Measurements from ENCODE around the gene APOBEC3C.
"Not testable (repeated sequence)": the region's sequence is repeated elsewhere in the genome, so short reads cannot be mapped to it uniquely, and the experiment has no call there.

The APOBEC3C gene

DNA sequence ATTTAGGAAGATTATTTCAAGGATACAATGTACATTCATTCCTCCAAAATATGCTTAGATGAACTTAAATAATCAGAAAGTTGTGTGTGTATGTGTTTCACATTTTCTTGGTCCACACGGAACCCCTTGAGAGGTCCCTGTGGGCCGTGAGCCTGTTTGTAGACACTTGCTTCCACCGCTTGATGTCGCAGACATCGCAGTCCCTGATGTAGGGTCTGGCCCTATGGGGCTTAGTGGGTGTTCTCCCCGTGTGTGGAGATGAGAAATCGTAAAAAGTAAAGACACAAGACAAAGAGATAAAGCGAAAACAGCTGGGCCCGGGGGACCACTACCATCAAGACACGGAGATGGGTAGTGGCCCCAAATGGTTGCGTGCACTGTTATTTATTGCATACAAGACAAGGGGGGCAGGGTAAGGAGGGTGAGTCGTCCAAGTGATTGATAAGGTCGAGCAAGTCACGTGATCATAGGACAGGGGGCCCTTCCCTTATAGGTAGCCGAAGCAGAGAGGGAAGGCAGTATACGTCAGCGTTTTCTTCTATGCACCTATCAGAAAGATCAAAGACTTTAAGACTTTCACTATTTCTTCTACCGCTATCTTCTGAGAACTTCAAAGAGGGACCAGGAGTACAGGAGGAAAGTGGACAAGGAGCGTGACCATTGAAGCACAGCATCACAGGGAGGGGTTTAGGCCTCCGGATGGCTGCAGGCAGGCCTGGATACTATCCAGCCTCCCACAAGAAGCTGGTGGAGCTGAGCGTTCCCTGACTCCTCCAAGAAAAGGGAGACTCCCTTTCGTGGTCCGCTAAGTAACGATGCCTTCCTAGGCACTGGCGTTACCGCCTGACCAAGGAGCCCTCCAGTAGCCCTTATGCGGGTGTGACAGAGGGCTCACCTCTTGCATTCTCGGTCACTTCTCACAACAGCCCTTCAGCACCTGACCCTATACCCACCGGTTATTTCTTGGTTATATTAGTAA, 1.2 kb upstream of the APOBEC3C start:
- Histone ChIP-seq H4K20me1 (ENCODE audit: insufficient read depth, low read length) (no peaks in the 10 kb centered on the region), H3K4me2 (ENCODE audit: low read length) (no peak overlapping the region), H3F3A (ENCODE audit: insufficient read depth, low read length) (no peaks in the 10 kb centered on the region), H3K27me3 (ENCODE audit: insufficient read depth, low read length) (no peaks in the 10 kb centered on the region), H2AFZ (ENCODE audit: low read length) (no peak overlapping the region), H3K9ac (ENCODE audit: low read length) (no peak overlapping the region), H3K36me3 (ENCODE audit: insufficient read depth, low read length) (no peaks in the 10 kb centered on the region), H3K27ac (ENCODE audit: low read depth, low read length, poor library complexity, severe bottlenecking) (no peak overlapping the region), H3K9me3 (ENCODE audit: low read length) (no peaks in the 10 kb centered on the region), H3K79me2 (ENCODE audit: insufficient read depth, low read length) (no peaks in the 10 kb centered on the region), H3K9me2 (ENCODE audit: low read depth, low read length) (no peaks in the 10 kb centered on the region), H3K4me1 (ENCODE audit: insufficient read depth, low read length, severe bottlenecking) (no peaks in the 10 kb centered on the region), H3K4me3 (ENCODE audit: low read depth, low read length, poor library complexity, severe bottlenecking) (no peak overlapping the region)
- TF ChIP-seq, protein P1, sequence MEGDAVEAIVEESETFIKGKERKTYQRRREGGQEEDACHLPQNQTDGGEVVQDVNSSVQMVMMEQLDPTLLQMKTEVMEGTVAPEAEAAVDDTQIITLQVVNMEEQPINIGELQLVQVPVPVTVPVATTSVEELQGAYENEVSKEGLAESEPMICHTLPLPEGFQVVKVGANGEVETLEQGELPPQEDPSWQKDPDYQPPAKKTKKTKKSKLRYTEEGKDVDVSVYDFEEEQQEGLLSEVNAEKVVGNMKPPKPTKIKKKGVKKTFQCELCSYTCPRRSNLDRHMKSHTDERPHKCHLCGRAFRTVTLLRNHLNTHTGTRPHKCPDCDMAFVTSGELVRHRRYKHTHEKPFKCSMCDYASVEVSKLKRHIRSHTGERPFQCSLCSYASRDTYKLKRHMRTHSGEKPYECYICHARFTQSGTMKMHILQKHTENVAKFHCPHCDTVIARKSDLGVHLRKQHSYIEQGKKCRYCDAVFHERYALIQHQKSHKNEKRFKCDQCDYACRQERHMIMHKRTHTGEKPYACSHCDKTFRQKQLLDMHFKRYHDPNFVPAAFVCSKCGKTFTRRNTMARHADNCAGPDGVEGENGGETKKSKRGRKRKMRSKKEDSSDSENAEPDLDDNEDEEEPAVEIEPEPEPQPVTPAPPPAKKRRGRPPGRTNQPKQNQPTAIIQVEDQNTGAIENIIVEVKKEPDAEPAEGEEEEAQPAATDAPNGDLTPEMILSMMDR (IDR thresholded peaks at IDR 0.05; ENCODE audit: low read length) = no peak
- TF ChIP-seq EZH2 (IDR thresholded peaks at IDR 0.05; ENCODE audit: borderline replicate concordance, low read length) = no peak

DNA sequence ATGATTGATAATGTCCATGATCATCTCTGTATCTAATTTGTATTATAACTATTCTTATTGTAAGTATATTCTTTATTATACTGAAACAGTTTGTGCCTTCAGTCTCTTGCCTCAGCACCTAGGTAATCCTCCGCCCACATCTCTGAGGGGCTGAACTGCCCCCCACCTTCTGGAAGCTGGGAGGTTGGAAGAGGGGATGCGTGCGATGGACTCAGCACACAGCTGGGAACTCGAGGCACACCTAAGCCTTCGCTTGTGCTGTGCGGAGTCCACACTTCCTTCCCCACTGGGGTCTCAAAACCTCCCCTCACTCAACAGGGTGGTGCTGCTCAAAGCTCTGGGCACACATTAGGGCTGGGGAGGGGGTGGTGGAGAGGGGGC, 506 bp upstream of the APOBEC3C start:
- not testable (repeated sequence) for H3K4me1 ChIP-seq (ENCODE audit: insufficient read depth, low read length, severe bottlenecking); H3K9me2 ChIP-seq (ENCODE audit: low read depth, low read length); H3K36me3 ChIP-seq (ENCODE audit: insufficient read depth, low read length); H3K9me3 ChIP-seq (ENCODE audit: low read length); H3K4me3 ChIP-seq (ENCODE audit: low read depth, low read length, poor library complexity, severe bottlenecking); H3K79me2 ChIP-seq (ENCODE audit: insufficient read depth, low read length); H3K27me3 ChIP-seq (ENCODE audit: insufficient read depth, low read length); H3K4me2 ChIP-seq (ENCODE audit: low read length); H4K20me1 ChIP-seq (ENCODE audit: insufficient read depth, low read length); H2AFZ ChIP-seq (ENCODE audit: low read length); H3K27ac ChIP-seq (ENCODE audit: low read depth, low read length, poor library complexity, severe bottlenecking); H3K9ac ChIP-seq (ENCODE audit: low read length); H3F3A ChIP-seq (ENCODE audit: insufficient read depth, low read length)

DNA sequence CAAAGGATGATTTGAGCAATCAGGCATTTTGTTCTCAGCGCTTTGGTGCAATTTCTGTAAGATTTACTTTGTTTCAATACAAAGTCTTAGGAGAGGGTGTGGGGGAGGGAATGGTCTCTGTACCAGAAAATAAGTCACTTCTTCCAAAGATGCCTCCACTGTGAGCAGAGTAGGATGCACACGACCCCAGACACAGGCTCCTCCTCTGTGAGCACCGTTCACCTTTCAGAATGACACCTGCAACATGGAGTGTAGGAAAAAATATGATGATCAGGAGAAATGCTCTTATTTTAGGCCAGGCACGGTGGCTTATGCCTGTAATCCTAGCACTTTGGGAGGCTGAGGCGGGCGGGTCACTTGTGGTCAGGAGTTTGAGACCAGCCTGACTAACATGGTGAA, 665 bp downstream of the APOBEC3C start:
- not testable (repeated sequence) for H3F3A ChIP-seq (ENCODE audit: insufficient read depth, low read length); H3K79me2 ChIP-seq (ENCODE audit: insufficient read depth, low read length); H4K20me1 ChIP-seq (ENCODE audit: insufficient read depth, low read length); H2AFZ ChIP-seq (ENCODE audit: low read length); H3K27me3 ChIP-seq (ENCODE audit: insufficient read depth, low read length); H3K9me3 ChIP-seq (ENCODE audit: low read length); H3K4me2 ChIP-seq (ENCODE audit: low read length); H3K9ac ChIP-seq (ENCODE audit: low read length); H3K9me2 ChIP-seq (ENCODE audit: low read depth, low read length); H3K27ac ChIP-seq (ENCODE audit: low read depth, low read length, poor library complexity, severe bottlenecking); H3K4me3 ChIP-seq (ENCODE audit: low read depth, low read length, poor library complexity, severe bottlenecking); H3K4me1 ChIP-seq (ENCODE audit: insufficient read depth, low read length, severe bottlenecking); H3K36me3 ChIP-seq (ENCODE audit: insufficient read depth, low read length)

DNA sequence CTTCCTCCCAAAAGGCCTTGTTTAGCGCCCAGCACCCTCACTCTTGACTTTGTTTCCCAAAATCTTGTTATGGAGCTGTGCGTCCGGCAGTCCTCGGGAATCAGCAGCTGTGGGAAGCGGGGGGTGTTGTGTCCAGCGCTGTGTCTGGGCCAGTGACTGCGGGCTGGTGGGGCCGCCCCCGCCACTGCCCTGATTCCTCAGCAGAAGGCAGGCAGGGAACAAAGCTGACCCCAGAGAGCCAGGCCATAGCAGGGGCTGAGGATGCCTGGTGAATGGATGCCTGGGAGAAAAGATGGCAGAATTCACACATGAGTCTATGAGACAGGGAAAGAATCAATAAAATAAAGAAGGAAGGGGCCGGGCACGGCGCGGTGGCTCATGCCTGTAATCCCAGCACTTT, 2.5 kb downstream of the APOBEC3C start:
- no peak overlapping the region for H2AFZ ChIP-seq (ENCODE audit: low read length)
- H4K20me1 ChIP-seq (ENCODE audit: insufficient read depth, low read length) = no peaks in the 10 kb centered on the region
- no peaks in the 10 kb centered on the region for H3K79me2 ChIP-seq (ENCODE audit: insufficient read depth, low read length)
- no peak overlapping the region for H3K4me3 ChIP-seq (ENCODE audit: low read depth, low read length, poor library complexity, severe bottlenecking)
- H3K4me1 ChIP-seq (ENCODE audit: insufficient read depth, low read length, severe bottlenecking) = no peaks in the 10 kb centered on the region
- no peak overlapping the region for H3K9ac ChIP-seq (ENCODE audit: low read length)
- H3K36me3 ChIP-seq (ENCODE audit: insufficient read depth, low read length) = no peaks in the 10 kb centered on the region
- no peaks in the 10 kb centered on the region for H3K9me2 ChIP-seq (ENCODE audit: low read depth, low read length)
- H3K27ac ChIP-seq (ENCODE audit: low read depth, low read length, poor library complexity, severe bottlenecking) = no peak overlapping the region
- H3K9me3 ChIP-seq (ENCODE audit: low read length) = no peaks in the 10 kb centered on the region
- H3K27me3 ChIP-seq (ENCODE audit: insufficient read depth, low read length) = no peaks in the 10 kb centered on the region
- H3F3A ChIP-seq (ENCODE audit: insufficient read depth, low read length) = no peaks in the 10 kb centered on the region
- no peak overlapping the region for H3K4me2 ChIP-seq (ENCODE audit: low read length)
- TF ChIP-seq, protein P1 (IDR thresholded peaks at IDR 0.05; ENCODE audit: low read length) = no peak
- TF ChIP-seq EZH2 (IDR thresholded peaks at IDR 0.05; ENCODE audit: borderline replicate concordance, low read length) = no peak

Data from OCI-LY1 (cell line).